Skin epidermis (tissue), 12 donors: Measurements from ENCODE around the gene WASL.
"Not testable (repeated sequence)": the region's sequence is repeated elsewhere in the genome, so short reads cannot be mapped to it uniquely, and the experiment has no call there.

Experiments used
- H3K27ac ChIP-seq, 21 experiments: fragments of 200-600 bp; sonication (generic) in 11 of 21; one replicate each; pipeline ENCODE4 v1.5.0; 2020; ENCODE audit warnings: mild to moderate bottlenecking in 3 of 21, inconsistent platforms in 2 of 21, moderate library complexity in 2 of 21
- H3K4me3 ChIP-seq, 7 experiments: fragments of 200-600 bp; sonication (generic) in 2 of 7; one replicate each; pipeline ENCODE4 v1.5.0; 2020; ENCODE audit warnings: inconsistent platforms in 2 of 7, mild to moderate bottlenecking in 2 of 7, moderate library complexity in 1 of 7

WASL gene

DNA sequence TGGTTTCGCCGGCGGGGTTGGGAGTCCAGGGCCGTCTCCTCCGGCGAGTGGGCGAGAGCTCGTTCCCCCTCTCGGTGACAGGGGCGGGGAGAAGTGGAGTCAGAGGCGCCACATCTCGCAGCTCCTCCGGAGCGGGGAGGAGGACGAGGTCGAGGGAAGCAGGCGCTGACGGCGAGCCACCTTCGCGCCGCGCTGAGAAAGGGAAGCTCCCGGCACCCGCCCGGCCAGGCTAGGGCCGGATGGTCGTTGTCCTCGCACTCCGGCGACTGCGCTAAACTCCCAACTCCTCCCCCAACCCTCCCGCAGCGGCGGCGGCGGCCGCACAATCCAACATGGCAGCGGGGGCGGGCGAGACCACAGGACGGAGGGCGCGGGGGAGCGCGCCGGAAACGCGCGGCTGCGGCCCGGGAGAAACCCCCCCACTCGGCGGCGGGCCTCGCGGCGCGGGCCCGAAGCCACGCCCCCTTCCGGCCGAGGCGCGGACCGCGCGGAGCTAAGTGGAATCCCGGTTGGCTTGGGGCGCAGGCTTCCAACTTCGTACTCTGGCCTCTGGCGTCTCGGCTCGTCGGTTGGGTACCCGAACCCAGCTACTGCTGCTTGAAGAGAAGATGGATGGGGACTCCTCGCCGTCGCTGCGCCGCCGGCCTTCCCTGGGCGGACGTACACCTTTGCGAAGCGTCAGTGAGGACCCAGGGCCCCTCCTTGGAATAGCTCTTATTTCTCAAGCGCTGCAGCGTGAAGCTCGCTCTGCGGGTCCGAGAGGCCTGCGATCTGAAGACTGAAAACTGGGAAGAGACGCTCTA, at the start of gene WASL:
Gene WASL (minus strand): TSS at position 270 of the 803 bp plus-strand sequence. CDS start 269 bp downstream, at position 1.
- Histone ChIP-seq H3K27ac (peak within 1 kb of the TSS; percentile 66 to 99 (median 97)), H3K4me3 (peak within 1 kb of the TSS; percentile 58 to 97 (median 83))

DNA sequence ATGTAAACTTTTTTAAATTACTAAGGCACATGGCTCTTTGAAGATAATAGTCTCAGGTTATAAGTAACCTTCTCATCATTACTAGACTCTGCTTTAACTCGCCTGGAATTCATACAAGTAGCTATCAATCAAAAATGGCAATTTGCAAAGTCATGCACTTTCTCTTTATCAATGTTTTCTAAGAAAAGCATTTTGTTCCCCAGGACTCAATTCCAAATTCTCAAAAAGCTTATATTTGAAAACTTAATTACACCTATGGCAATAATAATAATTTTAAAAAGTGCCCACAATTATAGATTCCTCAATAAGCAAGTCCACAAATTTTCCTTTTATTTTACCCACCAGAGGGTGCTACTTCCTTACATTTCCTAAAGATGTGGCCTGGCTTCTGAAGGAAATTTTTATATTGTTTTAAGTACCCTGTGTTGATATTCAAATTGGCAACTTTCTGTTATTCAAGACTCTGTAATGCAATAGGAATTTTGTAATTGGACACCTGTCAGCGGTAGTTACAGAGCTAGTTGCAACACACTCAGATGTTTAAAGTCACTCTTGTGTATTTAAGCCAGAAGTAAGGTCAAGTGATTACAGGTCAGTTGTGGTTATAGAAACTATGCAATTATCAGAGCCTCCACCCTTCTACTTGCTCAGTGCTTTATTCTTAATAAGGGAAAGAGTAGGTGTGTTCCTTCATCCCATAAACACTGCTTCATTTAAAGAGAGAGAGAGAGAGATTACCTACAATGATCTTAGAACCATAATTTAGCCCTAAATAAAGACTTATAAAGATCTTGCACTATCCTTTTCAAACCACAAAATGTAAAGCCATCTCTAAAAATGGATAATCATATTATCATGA, 49.1 kb upstream of the WASL start:
- H3K4me3 ChIP-seq = no peak overlapping the region
- peak overlapping the region in 2 of 21 experiments; percentile 1 to 12 for H3K27ac ChIP-seq

DNA sequence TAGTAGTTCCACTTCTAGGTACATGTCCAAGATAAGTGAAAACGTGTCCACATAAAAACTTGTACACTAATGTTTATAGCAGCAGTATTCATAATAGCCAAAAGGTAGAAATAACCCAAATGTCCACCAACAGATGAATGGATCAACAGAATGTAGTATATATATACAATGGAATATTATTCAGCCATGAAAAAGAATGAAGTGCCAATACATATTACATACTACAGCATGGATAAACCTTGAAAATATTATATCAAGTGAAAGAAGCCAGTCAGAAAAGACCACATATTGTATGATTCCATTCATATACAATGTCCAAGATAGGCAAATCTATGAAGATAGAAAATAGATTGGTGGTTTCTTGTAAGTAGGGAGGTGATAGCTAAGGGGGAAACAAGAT, 47.8 kb upstream of the WASL start:
- Histone ChIP-seq H3K27ac (no peak overlapping the region), H3K4me3 (no peak overlapping the region)

DNA sequence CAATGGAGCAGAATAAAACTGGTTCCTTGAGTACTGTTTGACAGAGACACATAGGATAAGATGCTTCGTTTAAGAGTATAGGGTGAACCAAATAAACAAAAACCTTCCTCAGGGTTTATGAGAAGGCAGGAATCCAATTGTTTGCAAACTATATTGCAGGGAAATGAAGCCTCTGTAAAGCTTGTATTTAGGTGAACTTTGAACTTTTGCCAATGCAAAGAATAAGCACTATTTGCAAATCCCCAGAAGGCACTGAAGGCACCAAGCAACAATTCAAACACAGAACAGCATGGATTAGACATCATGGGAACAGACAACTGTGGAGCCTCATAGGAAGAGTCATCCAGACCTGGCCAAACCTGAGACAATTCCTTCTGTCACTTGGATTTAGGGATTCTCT, 47.1 kb upstream of the WASL start:
- no peak overlapping the region for H3K27ac ChIP-seq

DNA sequence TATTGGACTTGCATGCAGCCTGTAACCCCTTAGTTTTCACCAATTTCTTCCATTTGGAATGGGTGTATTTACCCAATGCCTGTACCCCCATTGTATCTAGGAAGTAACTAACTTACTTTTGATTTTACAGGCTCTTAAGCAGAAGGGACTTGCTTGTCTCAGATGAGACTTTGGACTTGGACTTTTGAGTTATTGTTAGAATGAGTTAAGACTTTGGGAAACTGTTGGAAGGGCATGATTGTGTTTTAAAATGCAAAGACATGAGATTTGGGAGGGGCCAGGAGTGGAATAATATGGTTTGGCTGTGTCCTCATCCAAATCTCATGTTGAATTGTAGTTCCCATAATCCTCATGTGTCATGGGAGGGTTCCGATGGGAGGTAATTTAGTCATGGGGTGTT, 46.3 kb upstream of the WASL start:
- not testable (repeated sequence) for H3K4me3 ChIP-seq, H3K27ac ChIP-seq

More for the DNA sequence above, 47.1 kb upstream of the WASL start:
- no peak overlapping the region for H3K4me3 ChIP-seq

DNA sequence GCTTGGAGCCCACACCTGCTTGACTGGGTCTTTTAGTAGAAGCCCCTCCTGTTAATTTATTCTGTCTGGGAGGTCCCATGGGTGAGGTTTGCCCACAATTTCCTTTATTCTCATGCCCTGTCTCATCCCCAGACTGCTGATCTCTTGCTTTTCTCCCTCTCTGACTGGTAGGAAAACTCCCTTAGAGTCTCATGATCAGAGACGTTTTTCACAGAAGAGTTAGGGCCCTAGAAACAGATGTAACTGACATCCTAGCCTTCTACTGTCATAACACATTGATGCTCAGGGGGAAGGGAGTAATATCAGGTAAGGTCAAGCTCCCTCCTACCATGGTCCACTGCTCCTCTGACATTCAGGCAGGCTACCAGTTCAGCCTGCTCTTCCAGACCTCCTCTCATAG, 43.7 kb upstream of the WASL start:
- Histone ChIP-seq H3K4me3 (no peak overlapping the region), H3K27ac (no peak overlapping the region)

DNA sequence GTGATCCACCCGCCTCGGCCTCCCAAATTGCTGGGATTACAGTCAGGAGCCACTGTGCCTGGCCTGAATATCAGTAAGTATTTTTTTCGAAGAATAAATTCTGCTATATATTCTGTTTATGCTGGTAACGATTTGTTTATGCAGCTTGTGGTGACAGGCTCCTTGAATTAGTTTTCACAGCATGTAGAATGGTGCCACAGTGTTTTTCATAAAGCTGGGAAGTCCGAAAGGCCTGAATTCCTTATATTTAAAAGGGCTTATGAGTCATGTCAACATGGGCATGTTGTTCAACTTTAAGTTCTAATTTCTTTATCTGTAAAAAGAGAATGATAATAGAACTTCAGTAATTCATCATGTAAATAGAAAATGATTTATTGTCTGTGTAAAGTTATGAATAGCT, 42.2 kb upstream of the WASL start:
- Histone ChIP-seq H3K27ac (no peak overlapping the region), H3K4me3 (no peak overlapping the region)

DNA sequence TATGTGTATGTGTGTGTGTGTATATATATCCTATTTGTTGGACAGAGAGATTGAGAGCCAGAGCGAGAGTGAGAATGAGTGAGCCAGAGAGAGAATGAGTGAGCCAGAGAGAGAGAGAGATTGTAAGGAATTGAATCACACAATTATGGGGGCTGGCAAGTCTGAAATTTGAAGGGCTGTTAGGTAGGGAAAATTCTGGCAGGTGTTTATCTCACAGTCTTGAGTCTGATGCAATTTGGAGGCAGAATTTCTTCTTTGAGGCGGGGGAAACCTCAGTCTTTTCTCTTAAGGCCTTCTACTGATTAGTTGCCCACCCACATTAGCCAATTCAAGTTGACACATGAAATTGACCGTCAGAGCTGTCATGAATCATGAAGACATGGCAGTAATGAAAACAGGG, 41.0 kb upstream of the WASL start:
- Histone ChIP-seq H3K4me3 (no peak overlapping the region), H3K27ac (no peak overlapping the region)

DNA sequence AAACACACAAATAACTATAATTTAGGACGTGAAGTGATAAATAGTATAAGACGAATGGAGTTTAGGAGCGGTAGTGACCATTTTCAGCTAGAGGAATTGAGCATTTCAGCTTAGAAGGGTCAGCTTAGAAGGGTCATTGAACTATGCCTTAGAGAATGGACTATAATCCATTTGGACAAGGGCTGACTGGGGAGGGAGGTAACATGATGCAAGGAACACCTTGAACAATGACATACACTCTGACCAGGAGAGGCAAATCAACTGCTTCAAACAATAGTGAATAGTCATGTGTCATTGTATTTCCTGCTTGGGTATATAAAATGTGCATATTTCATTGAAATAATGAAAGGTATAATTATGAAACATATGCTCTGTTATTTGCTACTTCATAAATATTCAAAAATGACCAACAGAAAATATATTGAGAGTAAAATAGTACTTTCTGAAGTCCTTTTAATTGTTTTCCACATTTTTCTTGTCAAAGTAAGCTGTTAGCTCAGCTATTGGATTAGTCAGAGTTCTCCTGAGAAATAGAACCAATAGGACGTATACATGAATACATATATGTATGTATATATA, 40.5 kb upstream of the WASL start:
- Histone ChIP-seq H3K27ac (no peak overlapping the region), H3K4me3 (no peak overlapping the region)

DNA sequence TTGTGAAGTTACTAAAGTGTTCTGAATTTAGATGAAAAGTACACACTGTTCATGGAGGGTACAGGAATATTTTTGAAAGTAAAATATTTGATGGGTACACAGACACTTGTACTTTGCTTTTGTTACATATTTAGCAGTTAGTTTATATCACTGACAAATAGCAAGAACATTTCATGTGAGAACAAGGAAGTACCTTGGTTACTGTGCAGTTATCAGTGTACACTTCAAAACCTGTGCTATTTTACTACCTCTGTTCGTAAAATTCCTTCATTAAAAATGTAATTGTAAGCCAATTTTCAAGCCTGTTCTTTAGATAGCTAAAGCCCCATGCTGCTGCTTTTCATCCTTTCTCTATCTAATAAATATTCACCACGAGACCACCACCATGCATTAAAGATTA, 39.8 kb upstream of the WASL start:
- H3K27ac ChIP-seq = no peak overlapping the region

DNA sequence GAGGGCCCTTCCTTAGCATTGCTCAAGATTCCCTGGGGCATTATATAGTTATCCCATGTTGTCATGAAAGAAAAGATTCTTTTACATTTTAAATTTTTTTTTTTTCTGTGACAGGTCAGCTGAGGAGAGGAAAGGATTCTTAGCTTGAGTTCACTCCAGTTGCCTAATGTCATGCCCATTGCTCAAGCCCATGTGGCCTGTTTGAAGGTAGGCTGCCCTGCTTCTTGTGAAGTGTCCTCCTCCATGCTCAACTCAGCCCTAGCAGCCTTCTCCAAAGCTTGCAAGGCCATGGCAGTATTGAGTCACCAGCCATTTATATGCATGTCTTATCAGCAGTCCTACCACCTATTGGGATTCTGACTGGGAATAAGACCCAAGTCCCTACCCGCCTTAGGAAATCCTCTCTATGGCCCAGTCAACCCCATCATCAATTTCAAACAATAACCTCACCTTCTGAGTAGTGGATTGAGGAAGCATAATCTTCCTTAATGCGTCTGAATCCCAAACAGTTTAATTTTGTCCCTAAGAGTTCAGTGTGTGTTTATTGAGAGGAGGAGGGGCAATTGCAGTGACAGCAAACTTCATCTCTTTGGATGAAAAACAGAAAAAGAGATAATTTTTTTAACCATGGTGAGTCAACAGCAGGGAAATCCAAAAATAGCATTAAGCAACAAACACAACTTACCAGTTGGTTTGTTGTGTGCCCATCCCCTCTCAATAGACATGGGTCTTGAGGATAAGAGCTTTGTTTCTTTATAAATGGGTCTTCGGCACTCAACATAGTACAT, 38.6 kb upstream of the WASL start:
- H3K4me3 ChIP-seq = no peak overlapping the region
- H3K27ac ChIP-seq = no peak overlapping the region

More for the DNA sequence above, 39.8 kb upstream of the WASL start:
- H3K4me3 ChIP-seq = no peak overlapping the region

DNA sequence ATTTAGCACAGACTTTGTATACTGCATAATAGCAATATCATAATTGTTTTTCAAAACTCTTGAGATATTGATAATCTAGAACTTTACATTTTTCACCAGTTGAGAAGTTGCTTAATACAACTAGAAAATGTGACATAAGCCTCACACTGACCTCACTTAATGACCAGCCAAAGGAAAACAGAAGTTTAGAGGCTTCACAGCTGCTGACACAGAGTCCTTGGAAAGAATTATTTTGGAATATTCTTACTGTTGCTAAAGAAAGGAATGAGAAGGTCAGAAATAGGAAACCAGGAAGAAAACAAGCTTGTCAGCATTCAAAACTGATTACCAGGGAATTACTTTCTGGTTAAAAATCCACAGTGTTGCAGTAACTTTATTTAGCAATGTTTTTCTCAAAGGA, 35.5 kb upstream of the WASL start:
- Histone ChIP-seq H3K4me3 (no peak overlapping the region), H3K27ac (no peak overlapping the region)

DNA sequence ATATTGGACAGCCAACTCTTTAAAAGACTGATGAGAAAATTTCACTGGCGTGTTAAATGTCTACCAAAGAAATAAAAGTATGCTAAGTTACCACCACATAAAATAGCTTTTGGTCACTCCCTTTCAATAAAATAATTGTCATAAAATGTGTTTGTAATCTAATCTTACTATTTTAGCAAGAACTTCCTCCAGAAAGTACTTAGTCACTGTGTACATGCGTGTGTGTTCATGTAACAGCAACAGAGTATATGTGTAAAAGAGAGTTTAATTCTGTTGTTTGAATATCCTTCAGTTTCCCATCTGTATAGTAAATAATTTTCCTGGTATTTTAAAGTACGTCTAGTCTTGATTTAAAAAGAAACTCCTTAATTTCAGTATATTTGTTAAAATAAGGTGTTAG, 35.0 kb upstream of the WASL start:
- no peak overlapping the region for H3K27ac ChIP-seq
- H3K4me3 ChIP-seq = no peak overlapping the region

DNA sequence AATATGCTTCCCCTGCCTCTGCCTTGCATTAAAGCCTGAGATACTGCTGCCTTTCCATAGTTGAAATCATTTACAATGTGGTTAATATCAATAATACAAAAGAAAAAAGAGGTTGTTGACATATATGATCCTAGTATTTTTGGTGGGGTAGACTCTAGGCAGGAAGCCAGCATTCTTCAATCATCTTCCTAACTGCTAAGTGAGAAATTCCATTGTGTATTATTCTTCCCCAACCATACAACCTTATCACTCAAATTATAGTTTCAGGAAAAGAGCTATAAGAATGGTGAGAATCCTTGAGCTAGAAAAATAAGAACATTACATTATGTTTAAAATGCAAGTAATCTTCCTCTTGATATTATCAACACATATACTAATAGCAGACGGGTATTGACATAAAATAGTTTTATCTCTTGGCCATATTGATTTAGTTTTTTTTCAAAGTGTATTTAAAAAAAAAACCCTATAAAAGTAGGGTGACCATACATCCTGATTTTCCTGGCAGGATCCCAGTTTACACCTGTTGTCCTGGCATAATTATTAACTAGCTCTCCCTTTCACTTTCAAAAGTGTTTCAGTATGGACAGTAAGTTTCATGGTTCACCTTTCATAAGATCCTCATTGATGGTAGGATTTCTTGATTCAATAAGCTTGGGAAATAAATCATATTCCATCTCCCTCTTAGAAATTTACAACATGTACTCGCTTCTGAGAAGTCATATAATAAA, 33.4 kb upstream of the WASL start:
- H3K4me3 ChIP-seq = no peak overlapping the region

DNA sequence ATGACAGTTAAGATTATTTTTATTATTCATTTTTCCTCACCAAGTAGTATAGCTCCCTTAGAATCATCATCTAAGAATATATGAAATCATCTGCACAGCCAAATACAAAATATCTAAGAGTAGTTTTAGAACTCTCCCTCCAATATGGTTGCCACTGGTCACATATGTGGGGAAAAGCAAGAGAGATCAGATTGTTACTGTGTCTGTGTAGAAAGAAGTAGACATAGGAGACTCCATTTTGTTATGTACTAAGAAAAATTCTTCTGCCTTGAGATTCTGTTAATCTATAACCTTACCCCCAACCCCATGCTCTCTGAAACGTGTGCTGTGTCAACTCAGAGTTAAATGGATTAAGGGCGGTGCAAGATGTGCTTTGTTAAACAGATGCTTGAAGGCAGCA, 31.7 kb upstream of the WASL start:
- not testable (repeated sequence) for H3K27ac ChIP-seq, H3K4me3 ChIP-seq

More for the DNA sequence above, 33.4 kb upstream of the WASL start:
- no peak overlapping the region for H3K27ac ChIP-seq

DNA sequence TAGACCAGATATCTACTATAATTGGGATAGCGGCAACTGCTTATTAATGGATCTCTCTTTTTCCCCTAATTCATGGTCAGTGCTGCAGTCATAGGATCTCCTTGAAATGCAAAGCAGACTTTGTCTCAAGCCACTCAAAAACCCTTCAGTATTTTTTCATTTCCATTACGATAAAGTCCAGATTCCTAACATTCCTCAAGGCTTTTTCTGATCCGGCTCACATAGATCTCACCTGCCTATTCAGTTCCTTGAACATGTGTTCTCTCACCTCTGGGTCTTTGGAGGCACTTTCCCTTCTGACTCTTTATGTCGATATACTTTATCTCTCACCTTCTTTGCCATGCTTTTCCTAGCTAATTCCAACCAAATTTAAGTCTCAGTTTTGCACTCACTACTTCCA, 25.7 kb upstream of the WASL start:
- Histone ChIP-seq H3K4me3 (no peak overlapping the region), H3K27ac (no peak overlapping the region)

DNA sequence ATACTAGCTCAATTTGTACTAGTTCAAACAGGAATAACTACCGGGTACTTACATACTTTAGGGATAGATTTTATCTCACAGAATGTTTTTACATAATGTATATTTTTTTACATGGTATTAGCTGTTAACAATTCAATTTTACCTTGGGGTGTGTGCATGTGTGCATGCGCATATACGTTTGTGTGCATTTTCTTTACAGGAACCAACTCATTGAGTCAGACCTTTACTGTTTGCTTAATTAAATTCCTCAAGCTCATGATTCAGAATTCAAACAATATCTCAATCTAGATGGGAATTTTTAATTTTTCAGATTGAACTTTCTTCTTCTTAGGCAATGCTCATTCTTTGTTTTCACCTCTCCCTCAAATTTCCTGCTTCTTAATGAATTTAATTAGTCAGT, 24.7 kb upstream of the WASL start:
- Histone ChIP-seq H3K4me3 (no peak overlapping the region), H3K27ac (no peak overlapping the region)

DNA sequence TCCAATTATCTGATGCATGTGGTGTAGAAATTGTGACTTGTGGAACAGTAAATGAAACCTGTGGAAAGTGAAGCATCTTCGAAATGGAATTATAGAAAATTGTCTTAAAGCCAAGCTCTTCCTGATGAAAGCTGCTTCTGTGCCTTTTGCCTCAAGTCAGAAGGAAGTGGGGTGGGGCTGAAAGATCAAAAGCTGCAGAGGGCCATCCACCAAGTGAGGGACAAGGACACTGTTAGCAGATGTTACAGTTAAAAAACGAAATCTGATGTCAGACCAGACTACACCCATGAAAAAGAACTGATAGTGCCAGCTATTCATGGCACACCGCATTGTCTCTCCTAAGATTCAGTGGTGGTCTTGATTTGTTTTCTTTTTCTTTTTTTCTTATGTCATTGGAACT, 23.8 kb upstream of the WASL start:
- Histone ChIP-seq H3K4me3 (no peak overlapping the region), H3K27ac (no peak overlapping the region)

DNA sequence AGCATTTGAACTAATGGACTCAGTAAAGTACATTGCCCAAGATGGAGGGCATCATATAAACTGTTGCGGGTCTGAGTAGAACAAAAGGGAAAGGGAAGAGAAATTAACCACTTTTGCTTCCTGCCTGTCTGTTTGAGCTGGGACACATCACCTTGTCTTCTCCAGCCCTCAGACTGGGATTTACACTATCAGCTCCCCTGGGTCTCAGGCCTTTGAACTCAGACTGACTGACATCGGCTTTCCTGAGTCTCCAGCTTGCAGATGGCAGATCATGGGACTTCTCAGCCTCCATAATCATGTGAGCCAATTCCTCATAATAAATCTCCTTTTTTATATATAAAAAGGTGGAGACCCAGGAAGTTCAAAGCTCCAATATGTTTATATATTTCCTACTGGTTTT, 23.0 kb upstream of the WASL start:
- no peak overlapping the region for H3K4me3 ChIP-seq

More for the DNA sequence above, 23.0 kb upstream of the WASL start:
- H3K27ac ChIP-seq = no peak overlapping the region
